ENCODE measurements around the gene WIPF2.

Gene WIPF2

DNA sequence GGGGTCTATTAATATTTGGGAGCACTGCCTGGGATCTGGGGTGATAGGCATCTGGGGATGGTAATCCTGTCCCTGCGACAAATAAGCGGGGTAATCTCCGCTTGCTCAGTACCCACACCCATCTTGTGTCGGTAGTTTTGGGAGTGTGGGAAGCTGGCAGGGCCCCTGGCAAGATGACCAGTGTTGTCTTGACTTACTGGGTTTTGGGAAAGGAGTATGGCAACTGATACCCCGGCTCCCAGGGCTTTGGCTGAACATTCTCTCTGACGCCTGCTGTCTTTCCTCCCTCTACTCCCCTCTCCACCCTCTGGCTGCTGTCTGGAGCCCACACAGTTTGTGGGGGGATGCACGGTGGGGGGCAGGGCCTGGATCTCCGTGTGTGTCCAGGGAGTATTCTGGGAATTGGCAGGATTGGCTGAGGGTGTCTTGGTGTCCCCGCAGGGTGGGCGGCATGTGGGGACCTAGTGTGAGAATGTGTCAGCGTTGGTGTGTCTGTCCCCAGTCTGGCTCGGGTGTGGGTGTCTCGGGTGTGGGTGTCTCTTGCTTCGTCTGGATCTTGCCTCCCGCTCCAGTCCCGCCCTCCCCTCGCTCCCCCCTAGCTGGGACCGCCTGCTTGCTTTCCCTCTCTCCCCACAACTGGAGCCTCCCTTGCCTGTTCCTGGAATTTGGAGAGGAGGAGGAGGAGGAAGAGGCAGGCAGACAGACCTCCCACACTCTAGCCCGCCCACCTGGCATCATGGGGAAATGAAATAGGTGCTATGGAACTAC, 101.8 kb downstream of the WIPF2 start:
- no peaks in the 10 kb centered on the region for H3K27me3 Mint-ChIP-seq
- CTCF ChIA-PET, result interaction anchor here (0.9 to 3.6 kb wide), 3 partner anchors 16 to 20 kb away, joined by 3 to 12 read pairs (median 4); no protein-coding TSS in a partner anchor

DNA sequence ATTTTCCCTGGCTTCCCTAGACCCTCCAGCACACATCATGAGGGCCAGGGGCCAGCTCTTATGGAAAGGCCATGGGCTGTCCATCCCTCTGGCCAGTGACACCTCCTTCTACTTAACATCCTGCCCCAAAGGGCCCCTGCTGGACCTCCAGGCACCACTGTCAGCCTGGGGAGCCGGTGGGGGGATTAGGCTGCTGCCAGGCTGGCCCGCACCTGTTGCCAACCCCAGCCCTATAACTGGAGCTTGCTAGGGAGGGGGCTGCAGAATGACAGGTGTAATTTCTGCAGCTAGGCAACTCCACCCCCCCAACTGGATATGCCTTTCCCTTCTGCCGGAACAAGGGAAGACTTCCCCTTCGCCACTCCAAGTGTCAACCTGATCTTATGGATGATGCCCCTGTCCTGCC, 102.4 kb downstream of the WIPF2 start:
- Mint-ChIP-seq H3K9me3 (no peaks in the 10 kb centered on the region), H3K27me3 (no peaks in the 10 kb centered on the region), H3K4me3 (peak overlapping the region; percentile 94), H3K4me1 (peaks cover 74% of the 10 kb centered on the region), H3K36me3 (peaks cover 35% of the 10 kb centered on the region), H3K27ac (peak overlapping the region; percentile 91)
- DNase-seq, result no peak
- CTCF ChIA-PET, result interaction anchor here (1.2 to 3.6 kb wide), 3 partner anchors 19 to 33 kb away, joined by 4 to 12 read pairs (median 5); no protein-coding TSS in a partner anchor

More for the DNA sequence above, 101.8 kb downstream of the WIPF2 start:
- no peaks in the 10 kb centered on the region for H3K9me3 Mint-ChIP-seq
- DNase-seq, result peak; percentile 18
- H3K36me3 Mint-ChIP-seq, result peaks cover 33% of the 10 kb centered on the region
- H3K4me1 Mint-ChIP-seq, result peaks cover 74% of the 10 kb centered on the region
- H3K27ac Mint-ChIP-seq, result peak overlapping the region; percentile 91
- H3K4me3 Mint-ChIP-seq, result peak overlapping the region; percentile 94

DNA sequence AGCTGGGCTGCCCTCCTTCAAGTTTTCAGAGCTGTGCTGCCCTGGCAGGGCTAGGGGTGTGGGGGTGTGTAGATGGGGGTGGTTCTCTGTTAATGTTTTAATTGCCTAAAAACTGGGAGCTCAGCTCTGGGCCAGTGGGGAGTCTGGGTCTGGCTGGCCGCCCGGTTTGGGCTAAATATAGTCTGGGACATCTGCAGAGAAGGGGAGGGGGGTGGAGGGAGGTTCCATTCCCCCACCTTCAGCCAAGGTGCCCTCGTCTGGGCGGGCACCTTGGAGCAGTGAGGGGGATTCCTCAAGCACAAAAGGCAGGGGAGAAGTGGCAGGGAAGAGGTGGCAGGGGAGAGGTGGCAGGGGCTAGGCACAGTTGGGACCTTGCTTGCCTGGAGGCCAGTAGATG, 102.9 kb downstream of the WIPF2 start:
- peak overlapping the region; percentile 94 for H3K4me3 Mint-ChIP-seq
- H3K27ac Mint-ChIP-seq, result peak overlapping the region; percentile 91
- H3K9me3 Mint-ChIP-seq, result no peaks in the 10 kb centered on the region
- peaks cover 35% of the 10 kb centered on the region for H3K36me3 Mint-ChIP-seq
- peaks cover 76% of the 10 kb centered on the region for H3K4me1 Mint-ChIP-seq
- no peaks in the 10 kb centered on the region for H3K27me3 Mint-ChIP-seq
- DNase-seq, result no peak
- CTCF ChIA-PET, result interaction anchor here (1.2 to 3.6 kb wide), 4 partner anchors 19 to 211 kb away, joined by 4 to 12 read pairs (median 6); no protein-coding TSS in a partner anchor

DNA sequence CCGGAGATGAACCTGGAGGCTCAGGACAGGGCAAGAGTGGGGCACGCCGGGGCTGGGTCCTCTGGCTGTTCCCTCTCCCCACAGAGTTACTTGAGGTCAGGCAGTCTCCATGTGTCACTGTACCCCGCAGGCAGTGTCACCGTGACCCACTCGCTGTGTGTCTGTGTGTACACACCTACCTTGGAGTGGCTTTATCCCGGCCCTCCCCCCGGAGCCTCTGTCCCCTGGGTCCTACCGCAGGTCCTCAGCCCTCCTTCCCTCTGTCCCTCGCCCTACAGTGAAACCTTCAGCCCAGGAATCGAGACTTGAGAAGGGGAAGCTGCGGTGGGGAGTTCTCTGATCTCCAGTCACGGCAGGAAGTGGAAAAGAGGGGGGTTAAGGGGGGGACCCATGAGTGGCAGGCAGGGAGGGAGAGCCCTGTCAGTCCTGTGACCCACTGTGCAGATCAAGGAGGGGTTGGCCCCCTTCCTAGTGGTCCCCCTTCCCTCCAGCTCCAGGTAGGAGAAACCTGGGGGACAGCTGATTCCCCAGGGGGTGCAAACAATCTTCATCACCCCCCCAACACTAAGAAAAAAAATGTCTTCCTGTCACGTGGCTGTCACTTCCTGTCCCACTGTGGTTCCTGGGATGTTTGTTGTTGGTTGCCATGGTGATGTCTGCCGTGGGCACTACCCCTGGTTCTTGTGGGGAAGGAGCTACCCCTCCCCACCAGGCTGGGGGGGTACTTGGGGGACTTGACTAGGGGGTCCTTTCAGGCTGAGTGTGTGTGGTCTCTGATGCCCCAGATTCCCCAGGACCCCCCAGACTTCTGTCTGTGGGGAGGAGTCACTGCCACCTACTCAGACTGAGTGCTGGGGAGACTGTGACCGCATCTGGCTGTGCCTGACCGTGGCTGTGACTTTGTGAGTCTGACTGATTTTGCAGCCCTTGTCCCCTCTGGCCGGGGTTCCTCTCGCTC, 103.5 kb downstream of the WIPF2 start:
- Mint-ChIP-seq H3K36me3 (peaks cover 35% of the 10 kb centered on the region), H3K4me3 (peak overlapping the region; percentile 94), H3K27ac (peak overlapping the region; percentile 91), H3K27me3 (no peaks in the 10 kb centered on the region), H3K4me1 (peaks cover 76% of the 10 kb centered on the region), H3K9me3 (no peaks in the 10 kb centered on the region)
- DNase-seq, result peak; percentile 93
- CTCF ChIA-PET, result interaction anchor here (0.9 to 3.6 kb wide), 6 partner anchors 13 to 211 kb away, joined by 3 to 12 read pairs (median 4); no protein-coding TSS in a partner anchor

DNA sequence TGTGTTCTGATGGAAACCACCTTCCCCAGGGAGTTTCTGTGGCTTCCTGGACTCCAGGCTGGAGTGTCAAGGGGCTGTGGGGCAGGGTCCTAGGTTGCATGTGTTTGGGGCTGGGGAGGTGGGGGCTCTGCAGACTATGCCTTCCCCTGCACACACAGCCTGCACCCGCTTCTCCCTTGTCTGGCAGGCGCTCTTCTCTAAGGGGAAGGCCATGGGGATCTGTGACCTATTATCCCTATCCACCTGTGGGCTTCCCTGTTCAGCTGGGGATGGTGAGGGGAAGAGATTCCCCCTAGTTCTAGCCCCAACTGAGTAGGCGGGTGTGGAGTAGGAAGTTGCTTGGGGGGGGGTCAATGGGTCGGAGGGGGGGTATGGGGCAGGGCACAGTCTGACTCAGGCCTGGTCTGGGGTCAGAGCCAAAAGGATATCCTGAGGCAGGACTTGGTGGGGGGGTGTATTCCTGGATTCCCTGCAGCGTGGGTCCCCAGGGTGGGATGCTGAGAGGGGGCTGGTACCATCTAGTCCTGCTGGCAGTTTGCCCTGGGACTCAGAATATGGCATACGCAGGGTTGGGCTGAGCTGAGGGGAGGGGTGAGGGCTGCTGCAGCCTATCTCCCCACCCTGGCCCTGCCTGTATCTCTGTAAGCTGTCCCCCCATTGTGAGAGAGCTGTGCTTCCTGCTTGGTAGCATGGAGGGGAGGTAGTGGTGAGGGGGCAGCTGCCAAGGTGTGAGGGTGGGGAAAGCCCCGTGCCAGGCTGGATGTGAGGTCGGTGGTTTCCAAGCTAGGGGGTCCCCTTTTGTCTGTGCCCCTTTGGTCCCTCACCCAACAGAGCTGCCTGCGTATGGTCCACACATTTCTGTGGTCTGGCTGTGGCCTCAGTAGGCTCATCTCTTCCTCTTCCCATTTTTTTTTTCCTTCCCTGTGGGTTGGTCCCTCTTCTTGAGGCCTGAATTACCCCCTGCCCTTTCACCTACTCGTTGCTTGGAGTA, 104.6 kb downstream of the WIPF2 start:
- Mint-ChIP-seq H3K27ac (peak overlapping the region; percentile 91), H3K9me3 (no peaks in the 10 kb centered on the region), H3K27me3 (no peaks in the 10 kb centered on the region), H3K4me1 (peaks cover 84% of the 10 kb centered on the region), H3K4me3 (peak overlapping the region; percentile 94), H3K36me3 (peaks cover 38% of the 10 kb centered on the region)
- CTCF ChIA-PET, result interaction anchor here (0.9 to 4.6 kb wide), 4 partner anchors 9 to 210 kb away, joined by 3 to 20 read pairs (median 4); no protein-coding TSS in a partner anchor
- peak; percentile 70 for DNase-seq

DNA sequence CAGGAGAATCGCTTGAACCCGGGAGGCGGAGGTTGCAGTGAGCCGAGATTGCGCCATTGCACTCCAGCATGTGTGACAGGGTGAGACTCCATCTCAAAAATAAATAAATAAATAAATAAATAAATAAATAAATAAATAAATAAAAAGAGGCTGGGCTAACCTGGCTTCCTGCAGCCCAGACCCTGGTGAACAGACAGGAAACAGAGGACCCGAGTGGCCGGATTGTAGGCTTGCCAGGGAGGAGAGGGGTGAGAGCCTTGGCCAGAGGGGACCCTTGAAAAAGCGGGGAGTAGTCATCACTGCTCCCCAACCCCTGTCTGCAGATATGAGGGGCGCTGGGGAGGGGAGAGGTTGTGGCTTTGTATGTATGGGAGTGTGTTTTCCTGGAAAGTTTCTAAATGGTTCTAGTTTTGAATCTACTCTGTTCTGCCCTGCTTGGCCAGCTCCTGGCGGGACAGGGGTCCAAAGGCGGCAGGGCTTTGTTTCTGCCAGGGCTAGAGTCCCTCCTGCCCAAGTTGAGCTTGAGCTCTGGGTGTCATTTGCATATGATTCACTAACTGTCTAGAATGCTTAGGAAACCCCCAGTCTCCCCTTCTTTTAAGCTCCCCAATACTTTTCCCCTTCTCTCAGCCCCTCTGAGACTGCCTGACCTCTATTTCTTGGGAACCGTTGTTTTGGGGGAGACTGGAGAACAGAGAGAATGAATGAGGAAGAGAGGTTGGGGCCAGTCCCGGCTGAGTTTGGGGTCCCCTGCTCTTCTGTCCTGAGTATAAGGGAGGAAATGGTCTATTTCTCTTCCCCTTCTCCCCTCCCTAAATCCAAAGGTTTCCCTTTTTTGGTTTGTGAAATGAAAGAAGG, 106.3 kb downstream of the WIPF2 start:
- CTCF ChIA-PET, result interaction anchor here (1.2 to 4.6 kb wide), 7 partner anchors 8 to 29 kb away, joined by 3 to 20 read pairs (median 4); no protein-coding TSS in a partner anchor
- peak overlapping the region; percentile 71 for H3K4me3 Mint-ChIP-seq

DNA sequence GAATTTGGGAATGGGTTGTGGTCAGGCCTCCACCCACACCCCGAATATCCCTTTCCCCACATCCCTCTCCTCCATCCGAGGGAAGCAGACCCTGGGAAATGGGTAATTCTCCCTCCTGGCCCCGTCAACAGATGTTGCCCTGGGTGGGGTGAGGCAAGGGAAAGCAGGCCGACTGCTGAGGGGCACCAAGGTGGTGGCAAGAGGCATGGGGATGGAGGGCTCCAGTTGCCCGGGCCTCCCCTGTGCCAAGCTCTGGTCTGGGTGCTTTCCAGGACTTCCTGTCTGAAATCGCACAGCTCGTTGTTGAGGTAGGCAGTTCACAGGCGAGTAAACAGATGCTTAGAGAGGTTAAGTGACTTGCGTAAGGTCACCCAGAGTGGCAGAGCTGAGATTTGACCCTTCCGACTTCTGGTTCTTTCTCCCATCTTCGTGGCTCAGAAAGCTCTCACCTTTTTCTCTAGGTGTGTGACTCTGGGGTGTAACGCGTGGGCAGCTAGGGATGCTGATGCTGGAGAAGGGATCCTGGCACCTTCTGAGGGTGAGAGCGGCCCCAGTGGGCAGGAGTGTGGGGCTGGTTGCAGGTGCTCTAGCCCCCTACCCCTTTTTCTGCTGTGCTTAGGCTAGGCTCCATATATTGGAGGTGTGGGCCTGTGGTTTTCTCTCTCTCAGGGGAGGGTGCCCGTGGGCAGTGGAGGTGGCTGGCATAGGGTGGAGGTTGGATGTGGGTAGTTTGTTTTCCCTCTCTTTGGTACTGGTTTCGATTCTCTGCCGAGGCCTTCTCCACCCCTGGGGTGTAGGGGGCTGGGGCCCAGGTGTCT, 107.1 kb downstream of the WIPF2 start:
- peaks cover 87% of the 10 kb centered on the region for H3K4me1 Mint-ChIP-seq
- peak overlapping the region; percentile 71 for H3K4me3 Mint-ChIP-seq
- H3K9me3 Mint-ChIP-seq, result no peaks in the 10 kb centered on the region
- H3K27ac Mint-ChIP-seq, result peak overlapping the region; percentile 91
- DNase-seq, result peak; percentile 71
- peaks cover 34% of the 10 kb centered on the region for H3K36me3 Mint-ChIP-seq
- CTCF ChIA-PET, result interaction anchor here (1.5 to 4.6 kb wide), 7 partner anchors 9 to 29 kb away, joined by 3 to 20 read pairs (median 9); no protein-coding TSS in a partner anchor
- H3K27me3 Mint-ChIP-seq, result no peaks in the 10 kb centered on the region

More for the DNA sequence above, 106.3 kb downstream of the WIPF2 start:
- Mint-ChIP-seq H3K27me3 (no peaks in the 10 kb centered on the region), H3K4me1 (peaks cover 87% of the 10 kb centered on the region), H3K36me3 (peaks cover 33% of the 10 kb centered on the region), H3K27ac (peak overlapping the region; percentile 91), H3K9me3 (no peaks in the 10 kb centered on the region)
- DNase-seq, result peak; percentile 49

DNA sequence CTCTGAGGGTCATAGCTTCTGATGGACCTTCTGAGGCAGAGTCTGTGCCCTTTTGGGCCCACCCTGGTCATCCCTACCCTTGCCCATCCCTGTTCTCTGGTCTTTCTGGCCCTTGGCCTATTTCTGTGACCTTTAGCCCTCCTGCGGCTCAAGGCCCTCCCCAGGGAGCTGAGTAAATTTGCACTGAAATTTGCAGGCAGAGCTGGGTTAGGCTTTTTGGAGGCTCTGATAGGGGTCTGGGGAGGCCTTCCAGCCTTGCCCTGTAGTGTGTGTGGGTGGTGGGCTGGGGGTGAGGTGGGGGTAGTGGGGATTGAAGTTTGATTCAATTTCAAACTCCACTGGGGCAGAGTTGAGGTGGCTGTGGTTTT, 107.7 kb downstream of the WIPF2 start:
- no peaks in the 10 kb centered on the region for H3K9me3 Mint-ChIP-seq
- CTCF ChIA-PET, result interaction anchor here (1.5 to 4.6 kb wide), 7 partner anchors 8 to 28 kb away, joined by 3 to 20 read pairs (median 9); no protein-coding TSS in a partner anchor
- H3K4me1 Mint-ChIP-seq, result peaks cover 90% of the 10 kb centered on the region
- H3K36me3 Mint-ChIP-seq, result peaks cover 35% of the 10 kb centered on the region
- peak overlapping the region; percentile 91 for H3K27ac Mint-ChIP-seq
- H3K27me3 Mint-ChIP-seq, result no peaks in the 10 kb centered on the region
- DNase-seq, result no peak
- H3K4me3 Mint-ChIP-seq, result peak overlapping the region; percentile 71

DNA sequence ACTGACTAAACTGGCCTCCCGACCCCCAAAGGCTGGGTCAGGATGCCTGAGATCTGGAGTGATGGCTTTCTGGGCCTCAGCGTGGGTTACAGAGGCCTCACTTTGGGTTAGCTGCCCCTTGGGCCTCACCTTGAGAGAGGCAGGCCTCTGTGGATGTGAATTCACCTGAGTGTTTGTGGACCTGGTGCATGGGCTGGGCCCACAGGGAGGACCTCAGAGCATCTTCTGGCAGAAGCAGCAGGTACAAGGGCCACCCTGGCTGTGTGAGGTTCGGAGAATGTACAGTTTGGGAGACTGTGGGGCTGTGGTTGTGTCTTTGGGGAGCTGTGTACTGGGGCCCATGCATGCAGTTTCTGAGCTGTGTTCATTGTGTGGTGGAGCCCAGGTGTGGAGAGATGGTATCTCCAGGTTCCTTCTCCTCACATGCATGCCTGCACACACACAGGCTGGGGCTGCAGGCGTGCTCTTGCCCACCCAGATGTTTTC, 108.2 kb downstream of the WIPF2 start:
- Mint-ChIP-seq H3K9me3 (no peaks in the 10 kb centered on the region), H3K36me3 (peaks cover 32% of the 10 kb centered on the region), H3K4me1 (peaks cover 90% of the 10 kb centered on the region), H3K27ac (peak overlapping the region; percentile 91), H3K27me3 (no peaks in the 10 kb centered on the region), H3K4me3 (peak overlapping the region; percentile 71)
- CTCF ChIA-PET, result interaction anchor here (1.2 to 4.6 kb wide), 7 partner anchors 9 to 28 kb away, joined by 3 to 20 read pairs (median 9); no protein-coding TSS in a partner anchor
- DNase-seq, result peak; percentile 49

DNA sequence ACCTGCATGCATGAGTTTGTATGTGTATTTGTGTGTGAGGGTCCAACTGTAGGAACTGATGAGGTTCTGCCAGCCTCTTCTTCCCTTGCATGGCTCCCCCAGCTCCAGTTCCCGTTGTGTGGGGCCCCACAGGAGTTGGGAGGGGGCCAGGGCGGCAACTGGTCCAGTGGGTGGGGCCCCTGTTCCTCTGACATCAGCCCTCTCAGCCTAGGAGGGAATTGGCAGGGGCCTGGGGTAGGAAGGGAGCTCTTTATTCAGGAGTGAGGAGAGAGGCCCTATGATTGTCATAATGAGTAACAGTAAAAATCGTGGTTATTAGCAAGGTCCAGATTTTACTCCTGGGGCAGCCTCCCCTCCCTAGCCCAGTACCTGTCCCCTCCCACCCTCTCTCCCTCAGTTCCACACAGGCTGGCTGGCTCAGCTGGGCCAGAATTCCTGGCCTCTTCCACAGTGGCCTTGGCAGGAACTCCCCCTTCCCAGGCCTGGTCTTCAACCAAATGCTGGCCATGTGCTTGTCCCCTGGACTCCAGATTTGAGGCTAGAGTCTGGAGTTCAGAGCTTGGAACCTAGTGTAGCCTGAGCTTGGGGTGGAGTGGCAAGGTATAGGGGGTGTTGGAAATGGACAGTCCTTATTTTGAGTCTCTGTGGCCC, 108.8 kb downstream of the WIPF2 start:
- peaks cover 36% of the 10 kb centered on the region for H3K36me3 Mint-ChIP-seq
- no peaks in the 10 kb centered on the region for H3K9me3 Mint-ChIP-seq
- no peaks in the 10 kb centered on the region for H3K27me3 Mint-ChIP-seq
- DNase-seq, result no peak
- peak overlapping the region; percentile 91 for H3K27ac Mint-ChIP-seq
- CTCF ChIA-PET, result interaction anchor here (1.2 to 4.6 kb wide), 7 partner anchors 9 to 27 kb away, joined by 3 to 20 read pairs (median 9); no protein-coding TSS in a partner anchor
- H3K4me1 Mint-ChIP-seq, result peaks cover 94% of the 10 kb centered on the region
- H3K4me3 Mint-ChIP-seq, result peak overlapping the region; percentile 71

DNA sequence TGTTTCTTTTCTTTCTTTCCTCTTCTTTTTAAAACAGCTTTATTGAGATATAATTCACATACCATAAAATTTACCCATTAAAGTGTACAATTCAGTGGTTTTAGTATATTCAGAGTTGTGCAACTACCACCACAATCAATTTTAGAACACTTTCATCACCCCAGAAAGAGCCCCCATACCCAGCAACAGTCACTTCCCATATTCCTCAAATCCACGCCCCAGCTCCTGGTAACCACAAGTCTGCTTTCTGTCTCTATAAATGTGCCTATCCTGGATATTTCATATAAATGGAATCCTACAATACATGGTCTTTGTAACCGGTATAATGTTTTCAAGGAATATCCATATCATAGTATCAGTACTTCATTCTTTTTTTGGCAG, 109.3 kb downstream of the WIPF2 start:
- CTCF ChIA-PET, result interaction anchor here (1.2 to 4.6 kb wide), 6 partner anchors 10 to 26 kb away, joined by 3 to 20 read pairs (median 9); no protein-coding TSS in a partner anchor
- no peaks in the 10 kb centered on the region for H3K9me3 Mint-ChIP-seq
- peak overlapping the region; percentile 17 for H3K4me3 Mint-ChIP-seq
- no peak for DNase-seq
- peak overlapping the region; percentile 76 for H3K27ac Mint-ChIP-seq
- no peaks in the 10 kb centered on the region for H3K27me3 Mint-ChIP-seq
- peaks cover 94% of the 10 kb centered on the region for H3K4me1 Mint-ChIP-seq
- peaks cover 41% of the 10 kb centered on the region for H3K36me3 Mint-ChIP-seq
